H1 (cell line): ENCODE results near the gene NUP42. TPM values are rescaled to one million over a fixed set of nuclear protein-coding genes. Genes with fewer than 3 reads are reported as not detected.

Source experiments
- CHD2 ChIP-seq: IDR thresholded peaks from 2 replicates; pipeline ENCODE4 v1.6.1; 2012; ENCODE audit warnings: low read length, improper control_type of control experiment
- CHD7 ChIP-seq: fragments of 300-600 bp; sonication (generic); IDR thresholded peaks from 2 replicates; pipeline ENCODE4 v1.7.1; 2012; ENCODE audit warnings: low read length, moderate library complexity, mild to moderate bottlenecking, inconsistent platforms; ENCODE audit not compliant: insufficient replicate concordance
- CTBP2 ChIP-seq: IDR thresholded peaks from 2 replicates; pipeline ENCODE4 v1.7.0; 2011; ENCODE audit warnings: borderline replicate concordance, mild to moderate bottlenecking, moderate library complexity, mixed read lengths, low read length; ENCODE audit not compliant: insufficient read depth, insufficient read length
- FOSL1 ChIP-seq: IDR thresholded peaks from 2 replicates; pipeline ENCODE4 v1.6.1; 2011; ENCODE audit warnings: mild to moderate bottlenecking, low read depth, low read length, moderate library complexity; ENCODE audit not compliant: insufficient read depth
- HDAC6 ChIP-seq: IDR thresholded peaks from one replicate; pipeline ENCODE4 v1.7.1; 2012; ENCODE audit warnings: low read depth, mild to moderate bottlenecking, inconsistent platforms, low read length, moderate library complexity
- JUN ChIP-seq: IDR thresholded peaks from 2 replicates; pipeline ENCODE4 v1.6.1; 2011; ENCODE audit warnings: low read depth, mild to moderate bottlenecking, improper control_type of control experiment, low read length
- RBBP5 ChIP-seq: IDR thresholded peaks from 2 replicates; pipeline ENCODE4 v1.7.1; 2012; ENCODE audit warnings: low read depth, mild to moderate bottlenecking, inconsistent platforms, low read length, moderate library complexity, borderline replicate concordance
- SRF ChIP-seq: IDR thresholded peaks from 2 replicates; pipeline ENCODE4 v1.6.1; 2011; ENCODE audit warnings: mild to moderate bottlenecking, low read depth, low read length, moderate library complexity
- SUZ12 ChIP-seq: fragments of 200-600 bp; sonication (generic); IDR thresholded peaks from 2 replicates; pipeline ENCODE4 v1.6.1; 2012; ENCODE audit warnings: mild to moderate bottlenecking, inconsistent platforms, low read length, moderate library complexity, mixed read lengths
- ZNF274 ChIP-seq: IDR thresholded peaks from 2 replicates; pipeline ENCODE4 v1.7.0; 2012; ENCODE audit warnings: low read length, borderline replicate concordance; ENCODE audit errors: extremely low read depth
- polyA plus RNA-seq, 7 experiments: library from polyadenylated mRNA; depleted of rRNA in 3 of 7; stranded (reverse) in 5 of 7; unstranded in 2 of 7; fragments of >200 nt in 5 of 7; fragments of 200-250 nt in 2 of 7; gene quantifications; 1 replicate in 5 of 7; 2 replicates in 1 of 7; 4 replicates in 1 of 7; pipeline versions ENCODE4 v1.2.1 to v1.2.3, GENCODE V29; 2011 to 2013; ENCODE audit warnings: missing spikeins in 2 of 7, mixed read lengths in 2 of 7
- total RNA-seq: library from RNA; stranded (reverse); fragmentation: NEBNext Ultra II Directional; extraction: Animal tissue kit (Norgen Biotek cat#: 25700); gene quantifications from 2 replicates; pipeline ENCODE4 v1.2.1, GENCODE V29; 2021

NUP42 gene
- total and polyA plus RNA-seq, 2 of the 8 experiments (the other 6 are each of a cell fraction or from before 2014, with no cell fraction given) = 31.8 to 41.2 TPM

- TF ChIP-seq CHD7 = no peak
- no peak for TF ChIP-seq JUN
- no peak for TF ChIP-seq ZNF274
- TF ChIP-seq FOSL1 = no peak
- TF ChIP-seq HDAC6 = no peak
- TF ChIP-seq RBBP5 = no peak
- no peak for TF ChIP-seq CTBP2
- no peak for TF ChIP-seq CHD2
- TF ChIP-seq SUZ12 = no peak
- no peak for TF ChIP-seq SRF
These were observed 9.2 kb downstream of the NUP42 start (continued) for GRCh38 chr7:23191022-23191421.
